C1 segment of cervical spinal cord (tissue), 14 donors: ENCODE results near the gene CUX1.
"Not testable (repeated sequence)": the region's sequence is repeated elsewhere in the genome, so short reads cannot be mapped to it uniquely, and the experiment has no call there.

Source experiments
- DNase-seq, 14 donors: peaks; one replicate each; lab custom pipeline; 2025; lab: John Stamatoyannopoulos, UW

CUX1 gene

GRCh38 chr7:101823096-101823495 is 5.7 kb downstream of the CUX1 start:
- peak in 1 of 14 donors; percentile 22 for DNase-seq

- DNase-seq, result no peak
Measured at GRCh38 chr7:101823596-101823995, 6.2 kb downstream of the CUX1 start.

- no peak for DNase-seq
Measured at GRCh38 chr7:101824440-101824839, 7.0 kb downstream of the CUX1 start.

- DNase-seq, result peak in 1 of 14 donors; percentile 24
Measured at GRCh38 chr7:101826081-101826835, 8.8 kb downstream of the CUX1 start.

GRCh38 chr7:101828301-101829020 is 11.0 kb downstream of the CUX1 start:
- no peak for DNase-seq

- DNase-seq, result no peak
Measured at GRCh38 chr7:101829374-101829773, 11.9 kb downstream of the CUX1 start.

GRCh38 chr7:101829821-101830220 is 12.4 kb downstream of the CUX1 start:
- DNase-seq, result no peak

GRCh38 chr7:101831396-101831795 is 14.0 kb downstream of the CUX1 start:
- not testable (repeated sequence) for DNase-seq

GRCh38 chr7:101832205-101832631 is 14.8 kb downstream of the CUX1 start:
- no peak for DNase-seq

- peak in 1 of 14 donors; percentile 17 for DNase-seq
Measured at GRCh38 chr7:101832685-101833375, 15.4 kb downstream of the CUX1 start.

- no peak for DNase-seq
Measured at GRCh38 chr7:101833799-101834198, 16.4 kb downstream of the CUX1 start.

- DNase-seq, result no peak
Measured at GRCh38 chr7:101835136-101835535, 17.7 kb downstream of the CUX1 start.

- not testable (repeated sequence) for DNase-seq
Measured at GRCh38 chr7:101837433-101837832, 20.0 kb downstream of the CUX1 start.

- no peak for DNase-seq
Measured at GRCh38 chr7:101838837-101839483, 21.5 kb downstream of the CUX1 start.

- no peak for DNase-seq
Measured at GRCh38 chr7:101841328-101841727, 23.9 kb downstream of the CUX1 start.

- DNase-seq, result no peak
Measured at GRCh38 chr7:101843293-101844271, 26.2 kb downstream of the CUX1 start.

- no peak for DNase-seq
Measured at GRCh38 chr7:101845974-101846373, 28.5 kb downstream of the CUX1 start.

- no peak for DNase-seq
Measured at GRCh38 chr7:101846800-101847538, 29.5 kb downstream of the CUX1 start.

GRCh38 chr7:101848208-101848951 is 31.0 kb downstream of the CUX1 start:
- no peak for DNase-seq
